Neutrophil (primary cell): ENCODE results near the gene FCHO1.

ENCODE experiments used
- H3K27ac ChIP-seq: fragments of 200-600 bp; sonication (generic); 2 replicates; pipeline ENCODE4 v1.5.1; 2016; ENCODE audit warnings: mild to moderate bottlenecking, moderate library complexity
- H3K27me3 ChIP-seq: fragments of 200-600 bp; sonication (generic); 2 replicates; pipeline ENCODE4 v1.6.0; 2016; ENCODE audit warnings: mild to moderate bottlenecking
- H3K36me3 ChIP-seq: fragments of 200-600 bp; sonication (generic); 2 replicates; pipeline ENCODE4 v1.5.1; 2017
- H3K4me1 ChIP-seq, 2 experiments: fragments of 200-600 bp in 1 of 2; sonication (generic) in 1 of 2; 1 replicate in 1 of 2; 2 replicates in 1 of 2; pipeline versions ENCODE4 v1.5.1 to v1.6.1; 2013 to 2016; ENCODE audit warnings: low read depth in 1 of 2, low read length in 1 of 2, mild to moderate bottlenecking in 1 of 2, moderate library complexity in 1 of 2; ENCODE audit not compliant: control insufficient read depth in 1 of 2, insufficient read depth in 1 of 2
- H3K4me3 ChIP-seq, 2 experiments: fragments of 200-600 bp in 1 of 2; sonication (generic) in 1 of 2; 1 replicate in 1 of 2; 2 replicates in 1 of 2; pipeline ENCODE4 v1.5.1; 2013 to 2016; ENCODE audit warnings: low read depth in 1 of 2, low read length in 1 of 2, mild to moderate bottlenecking in 1 of 2, moderate library complexity in 1 of 2
- H3K9me3 ChIP-seq: fragments of 200-600 bp; sonication (generic); 2 replicates; pipeline ENCODE4 v1.5.1; 2016
- TF ChIP-seq, protein P1 (sequence below): fragments of 200-600 bp; sonication (generic); IDR thresholded peaks from 2 replicates; pipeline ENCODE4 v1.5.1; 2016; ENCODE audit warnings: antibody characterized with exemption

Gene FCHO1

GRCh38 chr19:17824339-17824738 is 73.1 kb downstream of the FCHO1 start:
- Histone ChIP-seq H3K27me3 (no peaks in the 10 kb centered on the region), H3K36me3 (peaks cover 30% of the 10 kb centered on the region), H3K9me3 (no peaks in the 10 kb centered on the region), H3K4me1 (peaks cover 25 to 26% of the 10 kb centered on the region in 2 experiments), H3K4me3 (no peak overlapping the region), H3K27ac (no peak overlapping the region)
- TF ChIP-seq, protein P1, sequence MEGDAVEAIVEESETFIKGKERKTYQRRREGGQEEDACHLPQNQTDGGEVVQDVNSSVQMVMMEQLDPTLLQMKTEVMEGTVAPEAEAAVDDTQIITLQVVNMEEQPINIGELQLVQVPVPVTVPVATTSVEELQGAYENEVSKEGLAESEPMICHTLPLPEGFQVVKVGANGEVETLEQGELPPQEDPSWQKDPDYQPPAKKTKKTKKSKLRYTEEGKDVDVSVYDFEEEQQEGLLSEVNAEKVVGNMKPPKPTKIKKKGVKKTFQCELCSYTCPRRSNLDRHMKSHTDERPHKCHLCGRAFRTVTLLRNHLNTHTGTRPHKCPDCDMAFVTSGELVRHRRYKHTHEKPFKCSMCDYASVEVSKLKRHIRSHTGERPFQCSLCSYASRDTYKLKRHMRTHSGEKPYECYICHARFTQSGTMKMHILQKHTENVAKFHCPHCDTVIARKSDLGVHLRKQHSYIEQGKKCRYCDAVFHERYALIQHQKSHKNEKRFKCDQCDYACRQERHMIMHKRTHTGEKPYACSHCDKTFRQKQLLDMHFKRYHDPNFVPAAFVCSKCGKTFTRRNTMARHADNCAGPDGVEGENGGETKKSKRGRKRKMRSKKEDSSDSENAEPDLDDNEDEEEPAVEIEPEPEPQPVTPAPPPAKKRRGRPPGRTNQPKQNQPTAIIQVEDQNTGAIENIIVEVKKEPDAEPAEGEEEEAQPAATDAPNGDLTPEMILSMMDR: no peak

DNA sequence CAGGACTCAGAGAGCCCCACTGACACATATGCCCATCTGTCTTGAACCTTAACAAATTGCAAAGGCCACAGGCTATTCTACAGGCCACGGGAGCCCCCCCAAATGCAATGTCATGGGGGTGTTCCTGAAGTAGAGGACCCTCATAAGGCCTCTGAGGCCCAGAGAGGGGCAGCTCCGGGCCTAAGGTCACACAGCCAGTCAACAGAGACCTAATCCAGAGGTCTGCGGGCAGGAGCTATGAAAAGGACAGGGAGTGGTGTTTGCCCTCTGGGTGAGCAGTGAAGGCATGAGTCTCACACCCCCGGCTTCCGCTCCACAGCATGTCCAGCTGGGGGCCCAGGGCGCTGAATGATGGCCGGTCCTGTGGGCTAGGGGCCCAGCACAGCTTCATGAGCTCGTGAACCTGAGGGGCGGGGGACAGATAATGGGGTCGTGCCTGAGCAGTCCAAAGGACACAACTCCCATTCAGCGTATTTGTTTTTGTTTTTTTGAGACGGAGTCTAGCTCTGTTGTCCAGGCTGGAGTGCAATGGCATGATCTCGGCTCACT is 75.3 kb downstream of the FCHO1 start:
- peaks cover 52% of the 10 kb centered on the region for H3K36me3 ChIP-seq
- peak overlapping the region in 1 of 2 experiments; percentile 44 for H3K4me3 ChIP-seq
- TF ChIP-seq, protein P1: no peak
- peaks cover 25 to 26% of the 10 kb centered on the region in 2 experiments for H3K4me1 ChIP-seq
- no peaks in the 10 kb centered on the region for H3K27me3 ChIP-seq
- no peaks in the 10 kb centered on the region for H3K9me3 ChIP-seq
- peak overlapping the region; percentile 87 for H3K27ac ChIP-seq

DNA sequence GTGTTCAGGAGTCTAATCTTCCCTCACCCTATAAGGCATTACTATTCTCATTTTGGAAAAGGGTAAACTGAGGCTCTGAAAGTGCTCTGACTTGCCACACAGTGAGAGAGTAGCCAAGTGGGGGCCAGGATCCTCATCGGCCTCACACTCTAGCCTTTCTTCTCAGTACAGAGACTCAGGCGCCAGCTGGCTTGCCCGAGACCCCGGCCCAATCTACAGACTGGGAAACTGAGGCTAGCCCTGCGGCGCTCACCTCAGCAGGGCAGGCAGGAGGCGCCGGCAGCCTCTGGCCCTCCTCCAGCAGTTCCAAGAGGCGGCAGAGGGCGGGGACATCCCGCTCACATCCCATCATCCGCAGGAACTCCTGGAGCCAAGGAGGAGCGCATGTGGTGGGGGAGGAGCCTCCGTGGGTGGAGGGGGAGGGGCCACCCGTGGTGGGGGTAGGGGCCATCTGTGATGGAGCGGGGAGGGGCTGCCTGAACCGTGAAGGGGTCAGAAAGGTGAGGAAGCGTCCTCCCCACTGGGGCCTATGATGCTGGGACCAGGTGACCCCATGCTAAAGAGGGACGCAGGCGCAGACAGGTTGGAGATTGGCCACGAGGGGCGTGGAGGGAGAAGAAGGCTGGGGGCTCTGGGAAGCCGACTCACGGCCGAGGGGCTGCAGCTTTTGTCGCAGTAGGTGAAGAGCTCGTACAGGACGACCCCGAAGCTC is 78.7 kb downstream of the FCHO1 start:
- Histone ChIP-seq H3K36me3 (peaks cover 80% of the 10 kb centered on the region), H3K4me3 (no peak overlapping the region), H3K9me3 (no peaks in the 10 kb centered on the region), H3K27ac (no peak overlapping the region), H3K27me3 (no peaks in the 10 kb centered on the region), H3K4me1 (peaks cover 25 to 26% of the 10 kb centered on the region in 2 experiments)
- TF ChIP-seq, protein P1: no peak

GRCh38 chr19:17830567-17831418 is 79.5 kb downstream of the FCHO1 start:
- Histone ChIP-seq H3K27ac (no peak overlapping the region), H3K4me1 (peaks cover 25 to 26% of the 10 kb centered on the region in 2 experiments), H3K4me3 (no peak overlapping the region), H3K36me3 (peaks cover 82% of the 10 kb centered on the region), H3K27me3 (no peaks in the 10 kb centered on the region), H3K9me3 (no peaks in the 10 kb centered on the region)
- TF ChIP-seq, protein P1: no peak

DNA sequence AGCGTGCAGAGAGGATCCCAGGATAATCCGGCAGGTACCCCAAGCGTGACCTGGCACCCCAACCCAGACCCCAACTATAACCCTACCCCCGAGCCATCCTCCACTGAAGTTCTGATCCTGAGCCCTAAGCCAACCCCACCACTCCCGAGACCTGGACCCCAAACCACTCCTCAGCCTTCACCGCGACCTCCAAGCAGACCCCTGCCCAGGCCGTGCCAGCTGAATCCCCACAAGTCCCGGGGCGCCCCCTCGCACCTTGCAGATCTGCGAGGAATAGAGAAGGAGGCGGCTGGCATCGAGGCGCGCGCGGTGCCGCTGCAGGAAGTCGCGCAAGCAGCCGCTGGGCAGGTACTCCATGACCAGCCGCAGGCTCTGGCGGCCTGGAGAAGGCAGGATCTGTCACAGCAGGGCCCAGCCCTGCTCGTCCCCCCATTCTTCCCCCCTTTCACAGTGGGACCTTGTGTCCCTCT is 80.2 kb downstream of the FCHO1 start:
- Histone ChIP-seq H3K4me1 (peaks cover 23 to 24% of the 10 kb centered on the region in 2 experiments), H3K27me3 (no peaks in the 10 kb centered on the region), H3K9me3 (no peaks in the 10 kb centered on the region), H3K4me3 (no peak overlapping the region), H3K36me3 (peaks cover 85% of the 10 kb centered on the region), H3K27ac (no peak overlapping the region)
- TF ChIP-seq, protein P1: no peak
